Loucy (cell line): ENCODE data around the gene TMEM132D.

Source experiments
- EZH2phosphoT487 ChIP-seq: fragments of 200-600 bp; IDR thresholded peaks from 2 replicates; pipeline ENCODE4 v1.6.1; 2018; ENCODE audit warnings: antibody characterized with exemption, mild to moderate bottlenecking, moderate library complexity, borderline replicate concordance
- TF ChIP-seq, protein P1 (sequence below): fragments of 200-600 bp; sonication (generic); conservative IDR thresholded peaks from 2 replicates; pipeline ENCODE4 v1.5.1; 2014; ENCODE audit warnings: mild to moderate bottlenecking, antibody characterized with exemption, low read length

DNA sequence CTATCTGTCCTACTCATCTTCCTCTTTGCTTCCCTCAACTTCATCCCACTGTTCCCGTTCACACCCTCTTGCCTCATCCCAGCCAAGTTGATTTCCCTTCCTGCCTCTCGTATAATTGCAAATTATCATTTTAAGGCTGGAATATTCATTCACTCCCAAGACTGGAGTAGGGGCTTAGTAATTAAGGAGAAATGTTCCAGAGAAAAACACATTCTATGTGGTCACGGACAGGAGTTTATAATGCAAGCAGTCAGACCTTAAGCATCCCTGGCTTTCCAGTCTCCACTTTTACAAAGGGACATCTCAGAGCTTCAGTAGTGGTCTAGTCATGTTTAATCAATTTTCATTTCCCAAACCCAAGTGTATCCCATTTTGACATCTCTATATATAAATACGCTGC lies 54.9 kb downstream of the TMEM132D start:
- TF ChIP-seq, protein P1, sequence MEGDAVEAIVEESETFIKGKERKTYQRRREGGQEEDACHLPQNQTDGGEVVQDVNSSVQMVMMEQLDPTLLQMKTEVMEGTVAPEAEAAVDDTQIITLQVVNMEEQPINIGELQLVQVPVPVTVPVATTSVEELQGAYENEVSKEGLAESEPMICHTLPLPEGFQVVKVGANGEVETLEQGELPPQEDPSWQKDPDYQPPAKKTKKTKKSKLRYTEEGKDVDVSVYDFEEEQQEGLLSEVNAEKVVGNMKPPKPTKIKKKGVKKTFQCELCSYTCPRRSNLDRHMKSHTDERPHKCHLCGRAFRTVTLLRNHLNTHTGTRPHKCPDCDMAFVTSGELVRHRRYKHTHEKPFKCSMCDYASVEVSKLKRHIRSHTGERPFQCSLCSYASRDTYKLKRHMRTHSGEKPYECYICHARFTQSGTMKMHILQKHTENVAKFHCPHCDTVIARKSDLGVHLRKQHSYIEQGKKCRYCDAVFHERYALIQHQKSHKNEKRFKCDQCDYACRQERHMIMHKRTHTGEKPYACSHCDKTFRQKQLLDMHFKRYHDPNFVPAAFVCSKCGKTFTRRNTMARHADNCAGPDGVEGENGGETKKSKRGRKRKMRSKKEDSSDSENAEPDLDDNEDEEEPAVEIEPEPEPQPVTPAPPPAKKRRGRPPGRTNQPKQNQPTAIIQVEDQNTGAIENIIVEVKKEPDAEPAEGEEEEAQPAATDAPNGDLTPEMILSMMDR: no peak
- no peak for TF ChIP-seq EZH2phosphoT487
